HG03575 (cell line): ENCODE measurements around the gene PLPPR1.
"Not testable (repeated sequence)": the region's sequence is repeated elsewhere in the genome, so short reads cannot be mapped to it uniquely, and the experiment has no call there.

ENCODE experiments used
- ATAC-seq: cut with Tn5 transposase; IDR thresholded peaks from one replicate; pipeline ENCODE4 v1.9.1; 2021; ENCODE audit not compliant: unreplicated experiment, insufficient number of reproducible peaks, low FRiP score; ENCODE audit errors: extremely low read depth

The PLPPR1 gene

GRCh38 chr9:101323129-101323528 is 294.6 kb downstream of the PLPPR1 start:
- ATAC-seq, result no peak

- no peak for ATAC-seq
Observed at GRCh38 chr9:101324245-101324804, 295.8 kb downstream of the PLPPR1 start.

DNA sequence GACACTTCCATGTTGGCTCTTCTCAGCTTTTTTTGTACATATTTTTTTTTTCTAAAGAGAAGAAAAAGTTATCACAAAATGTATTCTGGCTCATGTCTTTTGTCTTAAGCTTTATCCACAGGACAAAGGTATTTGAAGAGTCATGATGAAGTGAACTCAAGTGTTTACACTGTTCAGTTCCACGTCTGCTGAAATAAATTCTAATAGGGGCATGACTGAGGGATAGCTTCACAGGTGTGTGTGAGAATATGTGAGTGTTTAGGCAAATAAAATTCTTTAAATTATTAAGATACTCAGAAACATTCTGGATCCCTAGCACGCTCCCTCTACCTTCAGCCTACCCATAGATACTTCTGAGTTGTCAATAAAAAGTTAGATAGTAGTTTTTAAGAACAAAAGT is 296.5 kb downstream of the PLPPR1 start:
- no peak for ATAC-seq

DNA sequence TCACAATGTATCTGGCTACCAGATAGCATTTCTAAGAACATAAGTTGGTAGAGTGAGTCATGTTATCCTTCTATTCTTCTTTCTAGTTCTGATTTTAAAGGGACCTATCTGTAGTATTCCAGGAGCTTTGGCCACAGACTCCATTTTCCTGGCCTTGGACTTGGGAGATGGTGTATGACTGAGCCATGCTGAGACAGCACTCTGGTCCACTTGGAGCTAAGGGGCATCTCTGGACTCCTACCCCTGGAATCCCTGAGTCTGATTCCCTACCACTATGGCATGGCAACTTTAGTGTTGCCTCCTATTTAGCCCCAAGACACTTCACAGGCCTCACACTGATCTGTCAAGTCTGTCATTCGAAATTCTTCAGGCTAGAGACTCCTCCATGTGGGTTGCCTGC is 297.5 kb downstream of the PLPPR1 start:
- ATAC-seq, result no peak

- ATAC-seq, result no peak
Observed at GRCh38 chr9:101326501-101326900, 298.0 kb downstream of the PLPPR1 start.

DNA sequence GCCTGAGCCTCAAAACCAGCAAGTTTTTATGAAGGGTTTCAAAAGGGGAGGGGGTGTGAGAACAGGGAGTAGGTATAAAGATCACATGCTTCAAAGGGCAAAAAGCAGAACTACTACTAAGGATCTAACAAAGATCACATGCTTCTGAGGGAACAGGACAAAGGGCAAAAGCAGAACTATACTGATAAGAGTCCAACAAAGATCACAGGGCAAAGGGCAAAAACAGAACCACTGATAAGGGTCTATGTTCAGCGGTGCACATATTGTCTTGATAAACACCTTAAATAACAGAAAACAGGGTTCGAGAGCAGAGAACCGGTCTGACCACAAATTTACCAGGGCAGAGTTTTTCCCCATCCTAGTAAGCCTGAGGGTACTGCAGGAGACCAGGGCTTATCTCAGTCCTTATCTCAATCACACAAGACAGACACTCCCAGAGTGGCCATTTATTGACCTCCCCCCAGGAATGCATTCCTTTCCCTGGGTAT is 298.9 kb downstream of the PLPPR1 start:
- not testable (repeated sequence) for ATAC-seq

GRCh38 chr9:101332362-101332761 is 303.8 kb downstream of the PLPPR1 start:
- ATAC-seq, result no peak

DNA sequence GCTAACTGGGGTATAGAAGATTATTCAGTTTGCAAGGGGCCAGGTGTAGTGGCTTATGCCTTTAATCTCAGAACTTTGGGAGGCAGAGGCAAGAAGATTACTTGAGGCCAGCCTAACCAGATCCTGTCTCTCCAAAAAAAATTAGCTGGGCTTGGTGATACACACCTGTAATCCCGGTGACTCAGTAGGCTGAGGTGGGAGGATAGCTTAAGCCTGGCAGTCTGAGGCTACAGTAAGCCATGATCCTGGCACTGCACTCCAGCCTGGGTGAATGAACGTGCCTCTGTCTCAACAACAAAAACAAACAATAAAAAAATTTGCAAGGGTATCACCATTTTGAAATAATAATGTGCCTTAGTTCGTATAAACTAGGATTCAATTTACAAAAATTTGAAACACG is 305.0 kb downstream of the PLPPR1 start:
- ATAC-seq, result no peak

- no peak for ATAC-seq
Observed at GRCh38 chr9:101333926-101334702, 305.6 kb downstream of the PLPPR1 start.

- ATAC-seq, result no peak
Observed at GRCh38 chr9:101336091-101336490, 307.6 kb downstream of the PLPPR1 start.

DNA sequence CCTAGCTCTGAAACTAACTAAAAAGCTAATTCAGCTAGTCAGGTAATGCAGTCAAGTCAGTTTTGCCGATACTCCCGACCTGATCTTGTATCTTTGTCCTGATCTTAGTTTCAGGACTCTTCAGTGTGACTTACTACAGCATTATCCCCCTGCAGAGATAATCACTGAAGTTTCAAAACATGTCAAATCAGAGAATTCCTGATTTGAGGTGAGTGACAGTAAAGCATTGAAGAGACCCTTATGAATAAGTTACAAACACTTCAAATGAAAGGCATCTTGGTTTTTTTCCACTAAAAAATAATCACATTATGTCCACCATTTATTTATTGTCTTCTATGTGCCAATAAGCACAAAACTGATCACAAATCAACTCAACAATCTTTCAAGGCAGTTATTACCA is 308.7 kb downstream of the PLPPR1 start:
- no peak for ATAC-seq

DNA sequence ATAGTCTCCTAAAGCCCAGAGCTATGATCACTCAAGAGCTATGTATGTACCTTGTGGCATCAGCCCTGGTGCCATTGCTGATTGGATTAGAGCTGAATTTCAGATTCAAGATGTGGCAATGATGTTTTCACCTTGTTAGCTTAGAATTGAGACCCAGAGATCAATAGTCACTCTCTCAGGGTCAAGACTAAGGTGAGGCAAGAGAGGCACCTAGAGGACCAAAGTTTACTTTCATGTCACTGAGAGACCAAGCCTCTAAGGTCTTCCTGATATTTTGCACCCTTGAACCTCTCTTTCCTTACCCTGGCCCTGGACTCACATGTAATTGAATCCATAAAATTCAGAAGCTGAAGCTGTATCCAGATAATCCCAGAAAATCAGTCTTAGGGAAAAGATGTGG is 313.4 kb downstream of the PLPPR1 start:
- no peak for ATAC-seq

- no peak for ATAC-seq
Observed at GRCh38 chr9:101342595-101342994, 314.1 kb downstream of the PLPPR1 start.

GRCh38 chr9:101350285-101350684 is 321.8 kb downstream of the PLPPR1 start:
- no peak for ATAC-seq

DNA sequence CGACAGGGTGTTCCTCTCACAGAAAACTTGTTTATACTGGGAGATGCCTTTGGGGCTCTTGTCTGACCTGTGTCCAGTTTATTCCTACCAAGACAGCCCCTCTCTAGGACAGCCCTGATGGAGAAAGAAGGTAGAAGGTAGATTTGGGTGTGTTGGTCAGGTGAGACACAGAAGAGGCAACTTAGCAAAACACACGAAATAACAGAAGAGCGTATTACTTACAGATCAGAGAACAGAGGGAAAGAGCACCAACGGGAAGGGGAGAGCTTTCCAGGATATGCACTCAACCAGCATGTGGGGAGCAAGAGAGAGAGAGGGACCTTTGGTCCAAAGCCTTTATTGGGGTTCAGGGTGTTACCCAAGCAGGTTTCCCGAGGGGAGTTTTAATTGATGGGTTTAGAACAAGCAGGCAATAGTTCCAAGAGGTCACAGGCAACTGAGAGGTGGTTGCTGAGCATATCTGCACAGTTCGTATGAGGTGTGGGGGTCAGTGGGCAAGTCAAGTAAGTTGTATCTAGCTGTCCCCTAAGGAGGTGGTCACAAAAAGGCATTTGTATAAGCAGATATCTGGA is 324.5 kb downstream of the PLPPR1 start:
- ATAC-seq, result no peak

DNA sequence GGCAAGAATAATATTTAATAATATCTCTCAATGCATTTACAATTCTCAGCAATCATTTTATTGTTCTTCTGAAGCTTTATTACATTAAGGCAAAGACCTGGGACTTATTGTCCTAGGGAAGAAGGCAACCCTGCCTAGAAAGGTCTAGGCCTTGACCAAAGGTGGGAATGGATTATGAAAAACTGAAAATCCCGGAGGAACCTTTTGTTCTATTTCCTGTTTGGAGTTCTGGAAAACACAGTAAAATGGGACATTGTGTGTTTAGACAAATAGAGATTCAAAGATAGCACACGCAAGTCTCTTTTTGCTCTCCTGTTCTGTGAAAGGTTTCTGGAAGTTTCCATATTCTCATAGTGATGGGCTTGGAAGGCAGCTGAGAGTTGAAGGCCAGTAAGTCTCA is 325.2 kb downstream of the PLPPR1 start:
- ATAC-seq, result no peak

GRCh38 chr9:101354143-101354764 is 325.7 kb downstream of the PLPPR1 start:
- ATAC-seq, result no peak

- ATAC-seq, result no peak
Observed at GRCh38 chr9:101354765-101355708, 326.5 kb downstream of the PLPPR1 start.

DNA sequence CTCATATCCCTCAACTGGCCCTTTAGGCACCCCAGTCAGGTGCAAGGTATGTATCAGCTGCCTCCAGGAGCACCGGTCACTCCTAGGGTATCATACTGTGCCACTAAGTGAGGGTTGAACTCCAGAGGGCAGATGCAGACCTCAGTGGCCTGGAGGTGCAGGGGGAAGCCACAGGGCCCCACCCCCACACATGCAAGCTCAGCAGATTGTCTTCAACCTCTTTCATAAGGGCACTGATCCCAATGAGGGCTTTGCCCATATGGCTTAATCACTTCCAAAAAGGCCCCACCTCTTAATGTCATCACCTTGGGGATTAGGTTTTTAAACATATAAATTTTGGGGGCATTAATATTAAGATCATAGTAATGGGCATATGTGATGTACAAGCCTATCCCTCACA is 328.1 kb downstream of the PLPPR1 start:
- ATAC-seq, result no peak
